SKM-1 (cell line): ENCODE data around the gene MRPL16.
"Not testable (repeated sequence)": the region's sequence is repeated elsewhere in the genome, so short reads cannot be mapped to it uniquely, and the experiment has no call there.

Experiments
- DNase-seq: peaks from one replicate; lab custom pipeline; 2025; ENCODE audit not compliant: unreplicated experiment; lab: John Stamatoyannopoulos, UW

Gene MRPL16

DNA sequence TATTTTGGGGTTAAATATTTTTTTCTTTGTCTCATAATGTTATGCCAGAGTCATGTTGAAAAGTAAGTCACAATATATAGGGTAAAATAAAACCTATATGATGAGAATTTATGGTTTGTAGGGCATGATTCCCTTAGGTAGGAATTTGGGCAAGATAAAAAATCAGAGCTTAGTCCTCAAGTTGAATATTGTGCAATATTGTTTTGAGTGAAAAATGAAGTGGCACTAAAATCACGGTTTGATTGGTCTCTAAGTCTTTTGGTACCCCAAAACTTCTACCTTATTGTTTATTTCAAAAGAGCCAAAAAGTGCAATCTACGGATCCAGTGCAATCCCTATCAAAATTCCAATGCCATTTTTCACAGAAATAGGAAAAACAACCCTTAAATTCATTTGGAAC, 1.6 kb upstream of the MRPL16 start:
- DNase-seq, result no peak

DNA sequence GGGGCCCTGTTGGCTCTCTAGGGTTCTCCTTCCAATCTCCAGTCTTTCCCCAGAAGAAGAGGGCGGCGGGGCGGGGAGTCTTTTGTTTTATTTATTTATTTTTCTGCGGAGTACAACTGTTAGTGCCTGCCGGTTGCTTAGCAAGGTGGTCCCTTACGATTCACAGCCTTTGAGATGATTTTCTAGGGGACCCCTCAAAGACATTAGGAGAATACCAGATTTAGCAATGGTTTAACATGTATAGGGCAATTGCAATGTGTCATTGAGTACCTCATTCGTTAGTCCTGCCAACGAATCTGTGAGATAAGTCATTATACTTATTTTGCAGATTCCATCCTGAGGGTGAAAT, 307 bp upstream of the MRPL16 start:
- no peak for DNase-seq

DNA sequence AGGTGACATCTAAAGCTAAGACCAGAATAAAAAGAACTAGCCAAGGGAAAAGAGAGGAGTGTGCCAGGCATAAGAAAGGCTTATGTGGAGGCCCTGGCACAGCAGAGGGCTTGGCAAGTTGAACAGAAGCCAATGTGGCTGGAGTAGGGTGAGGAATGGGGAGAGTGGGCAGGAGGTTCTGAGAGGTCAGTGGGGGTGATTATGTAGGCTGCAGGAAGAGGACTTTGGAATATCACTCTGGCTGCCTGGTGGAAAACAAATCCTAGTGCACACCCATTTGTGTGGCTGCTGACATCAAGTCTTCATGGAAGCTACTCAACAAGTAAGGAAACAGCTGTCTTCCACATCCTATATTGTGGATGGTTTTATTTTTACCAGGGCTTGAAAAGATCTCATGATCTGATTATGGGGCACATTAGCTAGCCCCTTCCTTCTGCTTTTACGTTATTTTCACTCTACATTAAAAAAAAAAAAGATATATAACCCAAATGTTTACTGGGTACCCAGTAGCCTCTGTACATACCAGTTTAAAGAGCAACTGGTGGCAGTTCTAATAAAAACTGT, 3.4 kb downstream of the MRPL16 start:
- no peak for DNase-seq

DNA sequence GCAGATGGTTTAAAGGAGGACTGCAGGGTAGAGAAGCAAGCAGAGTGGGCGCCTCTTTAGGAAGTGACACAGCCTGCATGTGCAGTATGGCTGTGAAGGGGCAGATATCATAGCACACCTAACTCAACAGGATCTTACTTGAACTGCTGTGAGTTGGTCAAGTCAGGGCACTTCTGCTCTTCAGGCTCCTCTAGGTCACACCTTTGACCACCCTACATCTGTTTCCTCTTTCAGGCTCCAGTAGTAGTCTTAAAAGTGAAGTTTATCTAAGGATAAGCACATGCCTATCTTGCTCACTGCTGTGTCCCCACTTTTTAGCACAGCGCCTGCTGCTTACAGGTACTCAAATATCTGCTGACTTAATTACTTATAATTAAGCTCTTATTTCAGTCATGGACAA, 6.5 kb downstream of the MRPL16 start:
- no peak for DNase-seq

DNA sequence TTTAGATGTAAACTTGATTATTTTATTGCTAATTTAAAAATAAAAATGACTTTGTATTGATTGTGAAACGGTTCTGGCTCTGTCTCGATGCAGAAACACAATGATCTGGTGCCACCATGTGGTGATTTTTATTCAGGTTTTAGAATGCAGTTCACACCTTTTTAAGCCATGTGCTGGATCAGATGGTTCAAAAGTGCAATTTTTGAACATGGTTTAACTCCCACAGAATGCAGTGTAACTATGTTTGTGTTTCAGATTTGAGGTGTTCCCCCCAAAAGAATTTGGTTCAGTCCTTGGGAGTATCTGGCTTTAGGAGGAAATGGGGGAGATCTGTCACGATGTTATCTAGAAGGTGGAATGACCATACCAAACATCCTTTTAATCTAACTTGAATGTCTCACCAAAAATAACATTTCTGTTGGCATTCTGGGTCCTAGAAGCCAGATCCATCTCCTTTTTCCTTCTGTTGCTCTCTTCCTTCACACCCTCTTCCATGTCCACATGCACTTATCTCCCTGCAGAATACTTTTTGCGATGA, 7.9 kb downstream of the MRPL16 start:
- DNase-seq, result peak; percentile 42

DNA sequence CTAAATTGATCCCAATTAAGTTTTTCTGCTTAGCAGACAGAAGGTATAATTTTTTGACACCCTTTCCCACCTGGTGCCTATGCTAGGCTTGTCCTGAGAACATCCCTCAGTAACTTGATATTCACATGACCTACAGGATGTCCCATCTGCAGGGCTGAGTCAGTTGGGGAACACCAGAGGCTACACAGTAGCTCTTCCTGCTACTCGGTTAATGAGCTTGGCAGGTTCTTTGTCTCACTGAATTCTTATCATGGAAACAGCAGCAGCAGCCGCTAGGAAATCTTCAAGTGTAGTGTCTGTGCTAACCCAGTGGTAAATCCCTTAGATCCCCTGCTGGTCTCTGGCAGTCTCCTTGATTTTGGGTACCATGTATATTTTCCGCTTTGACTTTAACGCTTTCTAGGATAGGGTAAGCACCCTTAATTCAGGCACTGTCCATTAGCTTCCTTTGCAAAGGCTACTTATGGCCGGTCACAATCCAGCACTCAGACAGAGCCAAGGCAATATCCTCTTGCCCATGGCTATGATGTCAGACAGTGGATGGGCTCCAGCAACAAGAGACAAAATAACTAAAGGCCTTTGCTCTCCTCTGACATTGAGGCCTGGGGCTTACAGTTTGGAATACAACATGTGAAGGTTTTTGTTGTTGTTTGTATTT, 8.5 kb downstream of the MRPL16 start:
- DNase-seq, result no peak

DNA sequence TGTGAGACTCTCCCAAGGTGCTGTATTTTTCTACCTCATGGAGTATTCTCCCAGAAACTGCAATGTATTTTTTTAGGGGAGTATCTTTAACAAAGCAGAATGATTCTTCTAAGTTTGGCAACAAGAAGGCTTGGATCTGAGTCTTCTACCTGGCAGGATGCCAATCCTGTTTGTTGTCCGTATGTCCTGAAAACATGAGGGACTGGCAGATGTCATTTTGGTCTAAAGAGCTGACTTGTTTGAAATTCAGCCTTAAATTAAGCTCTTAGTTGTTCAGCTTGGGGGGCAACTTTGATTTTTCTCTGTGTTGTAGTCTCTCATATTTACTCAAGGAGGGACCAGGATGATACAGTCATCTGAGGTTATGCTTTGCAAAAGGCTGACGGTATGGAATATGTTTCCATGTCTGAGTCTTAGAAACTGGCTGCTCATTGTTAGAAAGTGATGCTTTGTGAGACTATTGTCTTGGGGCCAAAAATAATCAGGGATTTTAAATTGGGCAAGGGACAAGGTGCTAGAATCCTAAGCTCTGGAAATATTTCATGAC, 9.3 kb downstream of the MRPL16 start:
- DNase-seq, result no peak

DNA sequence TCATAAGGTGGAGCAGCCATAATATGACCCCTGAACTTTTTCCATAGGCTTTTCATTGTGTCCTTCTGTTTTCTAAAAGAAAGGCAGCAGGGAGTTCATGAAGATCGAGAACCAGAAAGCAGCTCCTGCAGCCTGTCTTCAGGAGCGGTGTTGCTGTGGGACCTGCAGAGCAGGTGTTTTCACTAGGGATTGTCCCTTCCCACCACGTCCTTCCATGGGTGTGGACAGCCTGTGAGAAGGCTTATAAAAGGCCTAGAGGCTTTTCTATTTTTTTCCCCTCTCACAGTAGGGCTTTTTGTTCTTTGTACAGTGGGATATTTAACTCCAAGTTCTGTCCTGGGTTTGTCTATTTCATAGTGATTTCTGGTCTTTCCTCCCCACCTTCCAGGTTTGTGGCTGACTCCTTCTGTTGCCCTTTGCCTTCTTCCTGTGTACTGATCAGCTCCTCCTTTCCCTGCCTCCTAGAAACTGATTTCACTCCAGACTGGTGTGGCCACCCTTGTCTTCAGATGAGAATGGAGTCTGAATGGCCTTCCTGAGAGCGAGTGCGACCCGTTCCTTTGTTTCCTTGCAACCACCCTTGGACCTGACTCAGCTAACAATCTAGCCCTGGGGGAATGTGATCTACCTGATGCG, 10.1 kb downstream of the MRPL16 start:
- no peak for DNase-seq

DNA sequence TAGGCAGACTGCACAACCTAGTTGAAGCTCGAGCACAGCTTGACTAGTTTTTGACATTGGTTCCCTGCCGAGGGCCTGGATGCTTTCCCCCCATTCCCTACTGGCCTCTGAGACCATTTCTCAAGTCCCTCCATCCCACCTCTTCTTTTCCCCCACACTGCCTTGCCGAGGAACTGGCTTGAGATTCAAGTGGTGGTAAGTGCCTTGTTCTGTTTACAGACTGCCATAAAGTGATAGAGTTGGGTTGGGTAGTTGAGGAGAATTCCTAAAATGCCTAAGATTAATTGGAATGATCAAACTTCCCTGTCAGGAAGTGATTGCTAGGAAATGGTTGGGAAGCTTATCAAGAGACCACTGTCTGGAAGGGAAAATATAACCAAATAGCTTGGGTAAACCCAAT, 16.2 kb downstream of the MRPL16 start:
- no peak for DNase-seq

DNA sequence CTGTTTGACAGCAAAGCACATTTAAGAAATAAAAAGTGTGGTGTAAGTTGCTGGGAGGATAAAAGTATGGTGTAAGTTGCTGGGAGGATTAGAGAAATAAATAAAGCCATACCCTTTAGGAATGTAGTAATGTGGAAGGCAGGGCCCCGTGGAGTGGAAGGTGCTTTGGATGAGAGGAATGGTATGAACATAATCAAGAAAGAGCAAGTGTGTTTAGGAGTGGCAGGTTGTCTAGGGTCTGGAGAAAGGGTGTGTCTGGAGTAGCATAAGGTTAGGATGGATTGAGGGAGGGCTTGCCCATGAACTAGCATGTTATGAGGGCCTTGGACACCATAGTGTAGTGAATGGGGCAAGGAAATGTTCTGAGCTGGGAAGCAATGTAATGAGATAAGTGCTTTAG, 18.1 kb downstream of the MRPL16 start:
- DNase-seq, result no peak

DNA sequence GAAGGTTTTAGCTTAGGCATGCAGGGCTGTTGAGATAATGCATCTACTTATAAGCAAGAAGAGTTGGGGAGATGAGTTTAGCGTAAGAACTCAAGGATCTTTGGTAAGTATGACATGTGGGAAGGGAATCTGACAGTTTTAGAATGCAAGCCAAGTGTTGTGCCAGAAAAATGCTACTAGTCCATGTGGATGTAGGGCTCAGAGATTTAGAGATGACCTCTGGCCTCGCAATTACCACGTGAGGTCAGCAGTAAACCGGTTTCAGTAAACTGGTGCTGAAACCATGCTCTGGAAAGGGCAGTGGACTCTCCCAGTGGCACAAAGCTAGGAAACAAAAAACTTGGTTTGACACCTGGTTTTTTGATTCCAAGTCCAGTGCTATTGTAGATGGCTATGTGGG, 18.9 kb downstream of the MRPL16 start:
- no peak for DNase-seq

DNA sequence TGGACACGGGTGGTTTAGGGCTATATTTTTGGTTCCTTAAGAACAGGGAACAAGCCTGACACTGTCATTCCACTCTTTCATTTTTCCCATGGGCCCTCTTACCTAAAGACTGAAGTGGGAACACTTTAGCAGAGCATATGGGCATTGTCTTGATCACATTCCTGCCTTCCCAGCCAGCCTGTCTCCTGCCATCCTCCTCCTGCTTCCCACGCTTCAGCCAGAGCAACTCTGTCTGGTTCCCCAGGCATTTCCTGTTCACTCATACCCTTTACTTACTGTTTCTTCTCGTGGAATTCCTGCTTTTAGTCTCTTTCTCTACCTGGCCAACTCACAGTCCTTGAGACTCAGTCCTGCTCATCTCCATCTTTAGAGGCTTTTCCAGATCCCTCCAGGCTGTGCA, 22.8 kb downstream of the MRPL16 start:
- DNase-seq, result no peak

DNA sequence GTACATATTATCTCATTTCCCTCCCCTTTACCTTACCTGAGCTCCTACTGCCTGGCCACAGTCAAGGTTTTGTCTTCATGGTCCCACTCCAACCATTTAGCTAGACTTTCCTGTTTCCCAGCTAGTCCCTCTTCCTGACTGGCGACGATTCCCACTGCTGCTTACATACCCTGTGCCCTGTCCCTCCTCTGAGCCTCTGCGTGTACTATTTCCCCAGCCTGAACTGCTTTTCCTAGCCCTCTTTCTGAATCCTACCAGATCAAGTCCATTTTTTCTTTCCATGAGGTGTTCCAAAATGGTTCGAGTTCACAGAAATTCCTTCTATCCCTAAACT, 23.4 kb downstream of the MRPL16 start:
- DNase-seq, result no peak

DNA sequence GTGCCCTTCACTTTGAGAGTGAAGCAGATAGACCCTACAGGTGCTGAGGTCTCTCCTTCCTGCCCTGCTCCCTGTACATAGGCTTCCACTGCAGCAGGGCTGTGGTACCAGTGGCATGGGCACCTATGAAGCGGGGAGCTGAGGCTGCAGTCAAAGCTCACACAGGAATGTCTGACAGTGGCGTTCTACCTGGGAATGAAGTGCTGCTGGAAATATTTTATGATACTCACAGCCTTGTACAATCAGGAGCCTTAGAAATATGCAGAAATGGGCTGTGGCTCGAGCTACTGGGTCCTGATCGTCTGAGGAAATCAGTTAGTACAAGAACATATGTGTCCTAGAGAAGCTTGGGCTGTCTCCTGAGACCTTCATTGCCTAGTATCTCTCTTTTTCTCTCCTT, 24.8 kb downstream of the MRPL16 start:
- no peak for DNase-seq

DNA sequence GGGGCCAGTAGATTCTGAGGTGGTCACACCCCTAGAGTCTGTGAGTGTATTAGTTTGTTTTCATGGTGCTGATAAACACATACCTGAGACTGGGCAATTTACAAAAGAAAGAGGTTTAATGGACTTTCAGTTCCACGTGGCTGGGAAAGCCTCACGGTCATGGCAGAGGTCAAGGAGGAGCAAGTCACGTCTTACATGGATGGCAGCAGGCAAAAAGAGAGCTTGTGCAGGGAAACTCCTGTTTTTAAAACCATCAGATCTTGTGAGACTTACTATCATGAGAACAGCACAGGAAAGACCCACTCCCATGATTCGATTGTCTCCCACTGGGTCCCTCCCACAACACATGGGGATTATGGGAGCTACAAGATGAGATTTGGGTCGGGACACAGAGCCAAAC, 26.1 kb downstream of the MRPL16 start:
- not testable (repeated sequence) for DNase-seq

DNA sequence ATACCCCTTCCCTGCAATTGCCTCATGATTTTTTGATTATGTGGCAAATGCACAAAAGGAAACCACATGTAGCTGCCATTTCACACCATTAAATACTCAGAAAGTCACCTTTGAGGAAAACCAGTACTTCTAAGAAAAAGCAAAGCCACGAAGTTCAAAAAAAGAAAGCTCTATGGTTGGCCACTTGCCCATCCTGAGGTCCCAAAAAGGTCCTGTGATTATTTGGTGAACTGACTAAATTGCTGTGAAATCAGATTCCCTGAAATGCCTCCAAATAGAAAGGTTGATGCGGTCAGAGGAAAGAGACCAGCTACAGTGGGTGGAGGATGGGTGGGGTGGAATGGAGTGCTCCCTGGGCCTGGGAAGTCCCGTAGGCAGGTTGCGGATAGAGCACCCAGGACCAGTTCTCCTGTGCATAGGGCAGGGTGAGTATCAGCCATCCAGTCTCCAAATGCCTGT, 26.9 kb downstream of the MRPL16 start:
- no peak for DNase-seq

DNA sequence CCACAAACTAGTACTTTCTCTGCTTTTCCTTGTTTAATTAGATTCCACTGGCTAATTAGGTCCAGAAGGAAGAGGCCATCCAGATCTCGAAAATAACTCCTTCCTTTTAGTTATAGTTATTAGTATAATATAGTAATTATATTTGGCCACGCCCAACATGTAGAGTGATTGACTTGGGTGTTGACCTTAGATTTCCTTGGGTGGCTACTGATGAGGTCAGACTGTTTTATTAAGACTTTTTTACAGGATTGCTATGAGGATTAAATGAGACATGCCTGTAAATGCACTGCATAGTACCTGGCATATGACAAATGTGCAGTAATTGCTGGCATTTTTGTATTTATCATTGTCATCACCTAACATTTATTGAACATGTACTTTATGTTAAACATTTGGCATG, 28.5 kb downstream of the MRPL16 start:
- no peak for DNase-seq

DNA sequence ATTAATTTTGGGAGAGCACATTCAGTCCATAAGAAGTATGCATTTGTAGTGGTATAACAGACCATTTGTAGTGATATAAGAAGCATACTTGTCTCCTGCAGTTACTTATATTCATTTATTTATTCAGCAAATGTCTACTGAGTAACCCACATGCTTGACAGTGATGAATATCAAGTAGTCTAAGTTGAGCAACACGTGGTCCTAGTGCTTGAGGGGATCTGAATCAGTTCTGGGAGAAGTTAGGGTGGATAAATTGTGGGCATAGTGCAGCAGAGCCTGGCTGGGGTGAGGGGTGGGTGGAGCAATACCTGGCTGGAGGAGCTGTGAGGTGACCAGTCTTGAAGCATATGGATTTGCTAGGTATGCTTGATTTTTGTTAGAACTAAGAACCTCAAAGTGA, 31.1 kb downstream of the MRPL16 start:
- no peak for DNase-seq

DNA sequence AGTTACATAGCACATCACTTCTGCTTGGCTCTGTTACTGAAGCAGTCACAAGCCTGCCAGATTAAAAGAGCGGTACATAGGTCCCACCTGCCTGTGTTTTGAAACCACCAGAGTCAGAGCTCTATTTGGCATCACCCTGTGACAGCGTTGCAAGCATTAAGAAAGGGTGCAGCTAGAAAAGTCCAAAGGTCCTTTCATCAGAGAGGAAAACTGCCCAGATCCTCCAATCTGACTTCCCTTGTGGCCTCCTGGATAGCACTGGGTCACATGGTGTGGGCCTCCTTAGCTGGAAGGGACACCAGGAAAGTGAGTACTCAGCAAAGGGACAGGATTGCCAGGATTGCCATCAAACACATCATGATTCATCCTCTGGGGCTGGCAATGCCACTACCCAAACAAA, 32.5 kb downstream of the MRPL16 start:
- no peak for DNase-seq

DNA sequence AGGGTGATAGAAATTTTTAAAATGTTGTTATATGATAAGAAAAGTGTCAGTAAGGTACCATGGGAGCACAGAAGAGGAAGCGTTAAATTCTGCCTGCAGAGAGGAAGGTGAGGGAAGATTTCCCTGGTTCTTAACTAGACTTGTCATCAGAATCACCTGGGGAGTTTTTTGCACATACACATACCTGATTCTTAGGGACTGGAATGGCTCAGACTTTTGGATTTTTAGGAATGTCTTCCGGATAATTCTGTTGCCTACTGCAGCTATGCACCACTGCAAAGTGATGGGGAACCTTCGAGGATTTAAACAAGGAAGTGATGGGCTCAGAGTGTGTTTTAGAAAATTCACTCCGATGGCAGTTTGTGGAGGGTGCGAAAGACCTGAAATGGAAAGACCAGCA, 33.5 kb downstream of the MRPL16 start:
- no peak for DNase-seq

DNA sequence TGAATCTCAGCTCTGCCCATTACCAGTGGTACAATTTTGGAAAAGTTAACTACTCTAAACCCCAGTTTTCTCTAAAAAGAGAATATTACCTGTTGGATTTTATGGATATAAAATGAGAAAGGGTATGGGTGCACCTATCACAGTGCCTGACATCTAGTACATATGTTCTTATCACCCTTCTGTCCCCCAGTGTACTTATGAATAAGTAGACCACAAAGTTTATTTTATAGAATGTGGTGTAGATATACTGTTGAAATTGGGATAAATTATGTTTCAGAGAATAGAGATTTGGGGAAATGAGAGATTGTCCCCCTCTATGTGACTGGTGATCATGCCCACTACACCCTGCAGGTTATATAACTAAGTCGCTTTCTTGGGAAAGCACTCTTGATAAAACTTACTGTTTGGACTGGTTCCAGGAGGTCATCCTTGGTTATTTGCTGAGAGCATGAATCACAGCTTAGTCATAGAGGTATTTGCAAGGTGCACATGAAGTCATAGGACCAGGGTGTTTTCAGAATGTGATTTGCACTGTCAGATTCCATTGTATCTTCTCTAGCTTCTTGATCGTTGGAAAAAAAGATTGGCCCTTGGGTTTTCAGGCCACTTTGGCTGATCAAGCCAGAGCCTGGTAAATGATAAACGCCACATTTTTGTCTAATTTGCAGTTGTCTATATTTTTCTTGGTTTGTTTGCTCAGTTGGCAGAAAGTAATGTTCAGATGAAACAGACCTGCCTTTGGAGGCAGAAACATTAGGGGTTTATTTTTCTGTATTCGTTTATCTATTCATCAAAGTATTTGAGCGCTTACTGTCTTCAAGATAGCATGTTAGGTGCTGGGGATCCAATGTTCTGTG, 34.1 kb downstream of the MRPL16 start:
- DNase-seq, result no peak

DNA sequence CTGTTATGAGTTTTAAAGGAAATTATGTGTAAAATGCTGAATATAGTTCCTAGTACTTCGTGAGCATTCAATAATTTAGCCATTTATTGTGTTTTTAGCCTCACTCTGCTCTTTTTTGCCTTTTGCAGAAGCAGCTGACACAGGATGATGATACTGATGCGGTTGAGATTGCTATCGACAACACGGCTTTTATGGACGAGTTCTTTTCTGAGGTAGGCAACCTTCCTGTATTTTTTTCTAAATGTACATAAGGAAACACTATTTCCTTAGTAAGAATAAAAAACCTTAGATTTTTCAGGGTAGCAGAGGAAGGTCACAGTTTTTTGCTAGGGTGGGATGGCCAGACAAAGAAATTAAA, 37.5 kb downstream of the MRPL16 start:
- DNase-seq, result no peak
